Stomach (tissue), 9 donors: ENCODE data around the gene TMEFF2. TPM values are rescaled to one million over a fixed set of nuclear protein-coding genes. Genes with fewer than 3 reads are reported as not detected.
"Not testable (repeated sequence)": the region's sequence is repeated elsewhere in the genome, so short reads cannot be mapped to it uniquely, and the experiment has no call there.

Experiments
- DNase-seq, 2 donors: peaks; one replicate each; pipeline versions ENCODE4 v3.0.0 to v3.0.0-alpha.2; 2013 to 2019
- H3K27ac ChIP-seq, 5 donors: fragments of 200-600 bp in 4 of 5; sonication (generic) in 4 of 5; one replicate each; pipeline ENCODE4 v1.5.1; 2013 to 2019; ENCODE audit warnings: mild to moderate bottlenecking in 1 of 5, moderate library complexity in 1 of 5
- H3K27me3 ChIP-seq, 3 donors: fragments of 200-600 bp; sonication (generic); one replicate each; pipeline ENCODE4 v1.5.1; 2017 to 2019; ENCODE audit warnings: mixed run types in 1 of 3
- H3K36me3 ChIP-seq, 4 donors: fragments of 200-600 bp; sonication (generic); 1 replicate in 3 of 4; 2 replicates in 1 of 4; pipeline ENCODE4 v1.5.1; 2016 to 2019
- H3K4me1 ChIP-seq, 4 donors: fragments of 200-600 bp; sonication (generic); one replicate each; pipeline ENCODE4 v1.5.1; 2016 to 2019
- H3K4me3 ChIP-seq, 4 donors: fragments of 200-600 bp; sonication (generic) in 3 of 4; one replicate each; pipeline ENCODE4 v1.5.1; 2016 to 2019; ENCODE audit warnings: mild to moderate bottlenecking in 1 of 4
- H3K9me3 ChIP-seq, 4 donors: fragments of 200-600 bp; sonication (generic); one replicate each; pipeline ENCODE4 v1.5.1; 2016 to 2019
- EP300 ChIP-seq: sonication (generic); formaldehyde crosslinking; IDR thresholded peaks from one replicate; pipeline ENCODE4 v1.6.1; 2017; ENCODE audit warnings: antibody characterized with exemption
- POLR2A ChIP-seq, 4 donors: fragments of 450-650 bp; IDR thresholded peaks; one replicate each; pipeline ENCODE4 v1.6.1; 2016; ENCODE audit warnings: antibody characterized with exemption in 4 of 4, control low read depth in 2 of 4, mild to moderate bottlenecking in 1 of 4, moderate library complexity in 1 of 4
- POLR2AphosphoS5 ChIP-seq, 3 donors: sonication (generic); formaldehyde crosslinking; IDR thresholded peaks; one replicate each; pipeline ENCODE4 v1.6.1; 2016; ENCODE audit warnings: antibody characterized with exemption in 3 of 3
- WGBS, 5 donors: extraction: QIAGEN DNeasy Blood & Tissue Kit in 3 of 5; methylation state at CpG; one replicate each; pipeline versions ENCODE4 v1.1.5 to v1.1.7; 2013 to 2018; 5-methylcytosine and 5-hydroxymethylcytosine counted together
- intact Hi-C: fragments of 100-400 bp; cut with DNase I; formaldehyde crosslinking; loops from one replicate; pipeline ENCODE4 v1.15.1; 2023; ENCODE audit warnings: low total_unique reads
- polyA plus RNA-seq, 3 donors: library from polyadenylated mRNA; stranded (reverse); fragments of 200-250 nt; gene quantifications; one replicate each; pipeline ENCODE4 v1.2.3, GENCODE V29; 2013
- total RNA-seq, 5 donors: library from RNA; depleted of rRNA; stranded (reverse); fragments of >200 nt; gene quantifications; one replicate each; pipeline versions ENCODE4 v1.1.0 to v1.2.3, GENCODE V29; 2014 to 2016
- TF ChIP-seq, protein P1 (sequence below), 7 experiments: fragments of 450-650 bp in 4 of 7; fragments of 200-600 bp in 3 of 7; sonication (generic) in 3 of 7; IDR thresholded peaks; one replicate each; pipeline ENCODE4 v1.5.1; 2016 to 2019; ENCODE audit warnings: antibody characterized with exemption in 7 of 7, control low read depth in 2 of 7, mild to moderate bottlenecking in 1 of 7
- donor health status: healthy with polysubstance abuse.
- donor health status: Bipolar disorder and iron deficiency.
- donor health status: healthy.

The TMEFF2 gene
- total and polyA plus RNA-seq, 8 donors, result 0.23 to 0.50 (median 0.37) TPM; not detected in 3

DNA sequence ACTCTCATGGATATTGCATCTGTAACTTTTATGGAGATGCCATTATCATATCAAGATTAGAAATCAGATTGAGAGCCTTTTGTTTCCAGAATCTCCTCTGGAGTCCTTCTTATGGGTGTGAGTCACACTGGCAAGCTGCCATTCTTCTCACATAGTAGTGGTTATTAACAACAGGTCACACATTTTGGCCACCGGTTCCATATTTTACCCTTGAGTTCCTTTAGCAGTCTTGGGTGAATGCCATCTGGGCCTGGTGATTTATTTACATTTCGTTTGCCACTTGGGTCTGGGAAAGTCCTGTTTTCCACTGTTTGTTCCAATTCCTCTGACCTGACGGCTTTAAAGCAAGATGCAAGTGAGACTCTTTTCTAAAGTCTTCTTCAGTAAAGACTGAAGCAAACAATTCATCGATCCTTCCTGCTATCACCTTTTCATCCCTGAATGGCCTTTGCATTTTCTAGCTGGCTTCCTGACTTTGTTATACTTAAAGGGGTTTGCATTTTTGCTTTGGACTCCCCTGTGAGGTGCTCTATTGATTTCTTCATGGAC is 267.3 kb downstream of the TMEFF2 start:
- WGBS, 5 donors, result 9 to 36% (median 22%) methylated on average over 4 of the region's 4 CpGs
- Histone ChIP-seq H3K27ac (peak overlapping the region in 2 of 5 donors; percentile 5 to 54), H3K4me3 (no peak overlapping the region), H3K36me3 (no peaks in the 10 kb centered on the region), H3K9me3 (no peaks in the 10 kb centered on the region), H3K4me1 (peaks cover 0 to 14% (median 10%) of the 10 kb centered on the region in 4 donors), H3K27me3 (no peaks in the 10 kb centered on the region)
- intact Hi-C loops, result no loop called here
- DNase-seq, result peak; percentile 58 to 77
- TF ChIP-seq, protein P1, sequence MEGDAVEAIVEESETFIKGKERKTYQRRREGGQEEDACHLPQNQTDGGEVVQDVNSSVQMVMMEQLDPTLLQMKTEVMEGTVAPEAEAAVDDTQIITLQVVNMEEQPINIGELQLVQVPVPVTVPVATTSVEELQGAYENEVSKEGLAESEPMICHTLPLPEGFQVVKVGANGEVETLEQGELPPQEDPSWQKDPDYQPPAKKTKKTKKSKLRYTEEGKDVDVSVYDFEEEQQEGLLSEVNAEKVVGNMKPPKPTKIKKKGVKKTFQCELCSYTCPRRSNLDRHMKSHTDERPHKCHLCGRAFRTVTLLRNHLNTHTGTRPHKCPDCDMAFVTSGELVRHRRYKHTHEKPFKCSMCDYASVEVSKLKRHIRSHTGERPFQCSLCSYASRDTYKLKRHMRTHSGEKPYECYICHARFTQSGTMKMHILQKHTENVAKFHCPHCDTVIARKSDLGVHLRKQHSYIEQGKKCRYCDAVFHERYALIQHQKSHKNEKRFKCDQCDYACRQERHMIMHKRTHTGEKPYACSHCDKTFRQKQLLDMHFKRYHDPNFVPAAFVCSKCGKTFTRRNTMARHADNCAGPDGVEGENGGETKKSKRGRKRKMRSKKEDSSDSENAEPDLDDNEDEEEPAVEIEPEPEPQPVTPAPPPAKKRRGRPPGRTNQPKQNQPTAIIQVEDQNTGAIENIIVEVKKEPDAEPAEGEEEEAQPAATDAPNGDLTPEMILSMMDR (IDR thresholded peaks at IDR 0.05), result no peak
- TF ChIP-seq POLR2A (IDR thresholded peaks at IDR 0.05) (no peak), POLR2AphosphoS5 (IDR thresholded peaks at IDR 0.05) (peak in 1 of 3 donors; percentile 15), EP300 (no peak)

DNA sequence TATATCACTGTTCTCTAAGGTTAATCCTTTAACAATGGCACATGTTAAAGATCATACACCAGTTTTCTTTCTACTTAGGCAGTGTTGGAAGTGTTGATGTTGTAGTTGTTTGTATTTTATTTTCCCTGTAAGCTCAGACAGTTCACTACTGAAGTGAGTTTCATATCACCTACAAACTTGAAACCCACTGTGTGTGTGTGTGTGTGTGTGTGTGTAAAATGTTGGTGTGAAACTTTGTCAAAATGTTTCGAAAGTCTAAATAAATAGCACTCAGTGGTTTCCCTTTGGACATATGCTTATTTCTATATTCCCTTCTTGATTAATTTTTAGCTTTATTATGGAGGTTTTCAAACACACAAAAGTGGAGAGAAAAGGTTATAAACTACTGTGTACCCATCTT is 268.1 kb downstream of the TMEFF2 start:
- no peaks in the 10 kb centered on the region for H3K9me3 ChIP-seq
- no peaks in the 10 kb centered on the region for H3K27me3 ChIP-seq
- DNase-seq, result no peak
- no peak overlapping the region for H3K27ac ChIP-seq
- H3K4me1 ChIP-seq, result peaks cover 0 to 14% (median 10%) of the 10 kb centered on the region in 4 donors
- intact Hi-C loops, result no loop called here
- no peaks in the 10 kb centered on the region for H3K36me3 ChIP-seq
- TF ChIP-seq EP300, result no peak
- no peak overlapping the region for H3K4me3 ChIP-seq
- 94 to 100% (median 95%) methylated on average over 1 of the region's 1 CpG for WGBS, 5 donors

DNA sequence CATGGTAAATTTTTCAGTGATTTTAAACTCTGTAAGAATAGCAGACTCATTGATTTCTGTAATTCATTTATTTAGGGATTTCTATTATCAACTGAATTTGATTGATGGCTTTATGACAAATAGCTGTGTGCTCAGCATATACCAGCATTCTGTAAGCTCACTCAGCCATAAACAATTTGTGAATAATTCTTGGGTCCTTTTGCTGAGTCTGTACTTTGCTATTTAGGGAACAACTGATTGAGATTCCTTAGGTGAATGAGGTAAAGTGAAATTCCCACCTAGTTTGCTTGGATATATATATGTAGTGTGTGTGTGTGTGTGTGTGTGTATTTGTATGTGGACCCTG is 271.1 kb downstream of the TMEFF2 start:
- H3K4me1 ChIP-seq, result peaks cover 0 to 14% (median 7%) of the 10 kb centered on the region in 4 donors
- H3K9me3 ChIP-seq, result no peaks in the 10 kb centered on the region
- TF ChIP-seq POLR2A (IDR thresholded peaks at IDR 0.05) (no peak), EP300 (no peak), POLR2AphosphoS5 (IDR thresholded peaks at IDR 0.05) (no peak)
- TF ChIP-seq, protein P1 (IDR thresholded peaks at IDR 0.05), result no peak
- DNase-seq, result no peak
- intact Hi-C loops, result no loop called here
- H3K27me3 ChIP-seq, result no peaks in the 10 kb centered on the region
- H3K27ac ChIP-seq, result no peak overlapping the region
- H3K36me3 ChIP-seq, result no peaks in the 10 kb centered on the region
- H3K4me3 ChIP-seq, result no peak overlapping the region

DNA sequence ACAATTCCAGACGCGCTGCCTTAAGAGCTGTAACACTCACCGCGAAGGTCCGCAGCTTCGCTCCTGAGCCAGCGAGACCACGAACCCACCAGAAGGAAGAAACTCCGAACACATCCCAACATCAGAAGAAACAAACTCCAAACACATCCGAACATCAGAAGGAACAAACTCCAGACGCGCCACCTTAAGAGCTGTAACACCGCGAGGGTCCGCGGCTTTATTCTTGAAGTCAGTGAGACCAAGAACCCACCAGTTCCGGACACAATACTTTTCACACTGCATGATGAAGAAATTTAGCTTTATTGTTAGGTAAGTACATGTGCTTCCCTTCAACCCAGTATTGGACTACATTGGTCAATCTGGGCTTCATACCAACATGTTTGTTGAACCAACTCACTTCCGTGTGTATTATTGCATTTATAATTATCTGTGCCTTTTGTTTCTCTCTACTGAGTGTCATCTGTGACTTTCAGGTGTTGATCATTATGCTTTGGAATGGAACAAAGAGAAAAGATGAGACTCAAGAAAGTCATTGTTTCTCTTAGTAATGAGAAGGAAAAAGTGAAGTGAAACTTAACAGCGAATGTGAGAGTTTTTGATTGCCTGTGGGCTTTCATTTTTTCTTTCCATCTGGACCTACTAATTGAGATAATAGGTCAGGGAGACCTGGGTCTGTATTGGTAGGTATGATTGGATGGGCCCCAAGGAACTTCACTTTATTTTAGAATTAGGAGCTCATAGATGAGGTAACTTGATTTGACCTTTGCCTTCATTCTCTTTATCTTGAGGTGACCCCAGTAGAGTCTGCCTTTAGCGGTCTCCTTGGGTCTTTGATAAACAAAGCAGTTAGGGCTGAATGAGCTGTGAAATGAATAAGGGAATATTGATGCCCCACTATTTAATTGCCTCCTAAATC is 271.7 kb downstream of the TMEFF2 start:
- intact Hi-C loops, result no loop called here
- no peak for DNase-seq
- TF ChIP-seq POLR2AphosphoS5 (IDR thresholded peaks at IDR 0.05) (no peak), POLR2A (IDR thresholded peaks at IDR 0.05) (no peak), EP300 (no peak)
- TF ChIP-seq, protein P1 (IDR thresholded peaks at IDR 0.05), result no peak
- Histone ChIP-seq H3K9me3 (no peaks in the 10 kb centered on the region), H3K27ac (no peak overlapping the region), H3K27me3 (no peaks in the 10 kb centered on the region), H3K4me1 (peaks cover 0 to 15% (median 8%) of the 10 kb centered on the region in 4 donors), H3K36me3 (no peaks in the 10 kb centered on the region), H3K4me3 (no peak overlapping the region)
- 94 to 97% (median 95%) methylated on average over 20 of the region's 20 CpGs for WGBS, 5 donors

DNA sequence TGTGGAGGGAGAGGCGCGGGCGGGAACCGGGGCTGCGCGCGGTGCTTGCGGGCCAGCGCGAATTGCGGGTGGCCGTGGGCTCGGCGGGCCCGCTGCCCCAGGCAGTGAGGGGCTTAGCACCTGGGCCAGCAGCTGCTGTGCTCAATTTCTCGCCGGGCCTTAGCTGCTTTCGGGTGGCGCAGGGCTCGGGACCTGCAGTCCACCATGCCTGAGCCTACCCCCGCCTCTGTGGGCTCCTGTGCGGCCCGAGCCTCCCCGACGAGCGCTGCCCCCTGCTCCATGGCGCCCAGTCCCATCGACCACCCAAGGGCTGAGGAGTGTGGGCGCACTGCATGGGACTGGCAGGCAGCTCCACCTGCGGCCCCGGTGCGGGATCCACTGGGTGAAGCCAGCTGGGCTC is 273.1 kb downstream of the TMEFF2 start:
- intact Hi-C loops, H3K36me3 ChIP-seq, H3K27ac ChIP-seq, H3K27me3 ChIP-seq, DNase-seq, H3K9me3 ChIP-seq, H3K4me3 ChIP-seq: not testable (repeated sequence)
- 94 to 97% (median 97%) methylated on average over 7 to 32 of the region's 32 CpGs for WGBS, 5 donors
- peaks cover 0 to 13% (median 0%) of the 10 kb centered on the region in 4 donors for H3K4me1 ChIP-seq
